Neutrophil (primary cell): ENCODE data around the gene SHH.

Experiments
- H3K27ac ChIP-seq: fragments of 200-600 bp; sonication (generic); 2 replicates; pipeline ENCODE4 v1.5.1; 2016; ENCODE audit warnings: mild to moderate bottlenecking, moderate library complexity
- H3K27me3 ChIP-seq: fragments of 200-600 bp; sonication (generic); 2 replicates; pipeline ENCODE4 v1.6.0; 2016; ENCODE audit warnings: mild to moderate bottlenecking
- H3K36me3 ChIP-seq: fragments of 200-600 bp; sonication (generic); 2 replicates; pipeline ENCODE4 v1.5.1; 2017
- H3K4me1 ChIP-seq, 2 experiments: fragments of 200-600 bp in 1 of 2; sonication (generic) in 1 of 2; 1 replicate in 1 of 2; 2 replicates in 1 of 2; pipeline versions ENCODE4 v1.5.1 to v1.6.1; 2013 to 2016; ENCODE audit warnings: low read depth in 1 of 2, low read length in 1 of 2, mild to moderate bottlenecking in 1 of 2, moderate library complexity in 1 of 2; ENCODE audit not compliant: control insufficient read depth in 1 of 2, insufficient read depth in 1 of 2
- H3K4me3 ChIP-seq, 2 experiments: fragments of 200-600 bp in 1 of 2; sonication (generic) in 1 of 2; 1 replicate in 1 of 2; 2 replicates in 1 of 2; pipeline ENCODE4 v1.5.1; 2013 to 2016; ENCODE audit warnings: low read depth in 1 of 2, low read length in 1 of 2, mild to moderate bottlenecking in 1 of 2, moderate library complexity in 1 of 2
- H3K9me3 ChIP-seq: fragments of 200-600 bp; sonication (generic); 2 replicates; pipeline ENCODE4 v1.5.1; 2016
- CTCF ChIP-seq: fragments of 200-600 bp; sonication (generic); IDR thresholded peaks from 2 replicates; pipeline ENCODE4 v1.5.1; 2016; ENCODE audit warnings: antibody characterized with exemption

The SHH gene

DNA sequence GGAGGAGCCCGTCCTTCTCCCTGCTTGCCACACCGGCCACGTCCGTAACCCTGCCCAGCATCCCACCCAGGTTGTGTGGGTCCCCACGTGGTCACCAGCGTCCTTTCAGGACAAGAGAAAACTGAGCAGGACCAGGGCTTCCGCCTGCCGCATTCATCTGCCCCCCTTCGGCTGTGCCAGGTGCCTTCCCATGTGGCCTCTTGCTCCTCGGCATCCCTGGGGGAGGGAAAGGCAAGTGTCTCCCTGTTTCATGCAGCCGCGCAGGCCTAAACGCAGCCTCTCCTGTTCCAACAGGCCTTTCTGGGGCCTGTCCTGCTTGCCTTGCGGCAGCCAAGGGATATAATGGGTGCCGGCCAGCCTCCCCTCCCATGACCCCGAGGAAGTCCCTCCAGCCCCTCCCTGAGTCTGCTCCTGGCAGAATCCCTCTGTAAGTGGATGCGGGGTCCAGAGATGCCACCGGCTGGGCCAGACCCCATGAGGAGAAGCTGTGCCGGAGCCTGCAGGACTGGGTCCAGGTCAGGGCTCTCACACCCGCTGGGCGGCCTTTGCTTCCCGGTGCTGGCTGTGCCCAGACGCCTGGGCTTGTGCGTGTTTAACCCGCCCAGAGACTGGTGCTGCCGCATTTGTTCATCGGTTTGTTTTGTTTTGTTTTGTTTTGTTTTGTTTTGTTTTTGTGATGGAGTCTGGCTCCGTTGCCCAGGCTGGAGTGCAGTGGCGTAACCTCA, 23.1 kb downstream of the SHH start:
- Histone ChIP-seq H3K27ac (no peak overlapping the region), H3K4me3 (no peak overlapping the region), H3K36me3 (peaks cover 14% of the 10 kb centered on the region), H3K9me3 (no peaks in the 10 kb centered on the region), H3K4me1 (peaks cover 0 to 7% of the 10 kb centered on the region in 2 experiments), H3K27me3 (peaks cover 64% of the 10 kb centered on the region)
- no peak for TF ChIP-seq CTCF

DNA sequence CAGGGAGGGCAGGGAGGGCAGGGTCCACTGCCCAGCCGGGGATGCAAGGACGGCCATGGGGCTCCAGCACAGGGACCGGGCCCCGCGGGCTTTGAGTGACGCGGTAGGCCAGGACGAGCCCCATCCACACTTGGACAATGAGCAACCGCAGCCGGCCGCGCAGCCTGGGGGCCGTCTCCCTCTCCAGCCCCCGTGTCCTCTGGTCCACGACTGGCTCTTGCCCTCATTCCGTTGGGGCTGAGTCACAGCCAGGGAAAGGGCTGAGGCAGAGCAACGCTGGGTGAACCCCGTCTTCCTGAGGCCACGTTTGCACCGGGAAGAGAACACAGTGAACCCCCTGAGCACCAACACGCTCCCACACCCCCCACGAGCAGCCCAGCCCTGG, 23.7 kb downstream of the SHH start:
- no peak overlapping the region for H3K27ac ChIP-seq
- peaks cover 18% of the 10 kb centered on the region for H3K36me3 ChIP-seq
- no peak overlapping the region for H3K4me3 ChIP-seq
- no peak for TF ChIP-seq CTCF
- peaks cover 62% of the 10 kb centered on the region for H3K27me3 ChIP-seq
- no peaks in the 10 kb centered on the region for H3K9me3 ChIP-seq
- peaks cover 0 to 7% of the 10 kb centered on the region in 2 experiments for H3K4me1 ChIP-seq

GRCh38 chr7:155787171-155787851, 25.0 kb downstream of the SHH start:
- no peak overlapping the region for H3K4me3 ChIP-seq
- H3K9me3 ChIP-seq: no peaks in the 10 kb centered on the region
- no peak for TF ChIP-seq CTCF
- H3K27me3 ChIP-seq: peaks cover 62% of the 10 kb centered on the region
- no peak overlapping the region for H3K27ac ChIP-seq
- peaks cover 30% of the 10 kb centered on the region for H3K36me3 ChIP-seq
- H3K4me1 ChIP-seq: peaks cover 0 to 7% of the 10 kb centered on the region in 2 experiments

DNA sequence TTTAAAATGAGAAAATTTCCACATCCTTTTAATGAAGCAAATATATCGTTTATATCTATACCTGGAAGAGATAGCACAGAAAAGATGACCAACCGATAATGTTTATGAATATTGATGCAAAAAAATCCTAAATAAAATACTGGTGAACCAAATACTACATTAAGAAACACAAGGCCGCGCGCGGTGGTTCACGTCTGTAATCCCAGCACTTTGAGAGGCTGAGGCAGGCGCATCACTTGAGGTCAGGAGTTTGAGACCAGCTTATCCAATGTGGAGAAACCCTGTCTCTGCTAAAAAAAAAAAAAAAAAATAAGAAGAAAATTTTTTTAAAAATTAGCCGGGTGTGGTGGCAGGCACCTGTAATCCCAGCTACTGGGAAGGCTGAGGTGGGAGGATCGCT, 25.8 kb downstream of the SHH start:
- H3K27me3 ChIP-seq: peaks cover 59% of the 10 kb centered on the region
- no peak for TF ChIP-seq CTCF
- H3K27ac ChIP-seq: no peak overlapping the region
- peaks cover 39% of the 10 kb centered on the region for H3K36me3 ChIP-seq
- H3K4me1 ChIP-seq: peaks cover 0 to 7% of the 10 kb centered on the region in 2 experiments
- no peak overlapping the region for H3K4me3 ChIP-seq
- H3K9me3 ChIP-seq: no peaks in the 10 kb centered on the region

- Histone ChIP-seq H3K27ac (no peak overlapping the region), H3K4me1 (peaks cover 0 to 7% of the 10 kb centered on the region in 2 experiments), H3K4me3 (no peak overlapping the region), H3K36me3 (peaks cover 48% of the 10 kb centered on the region), H3K27me3 (peaks cover 50% of the 10 kb centered on the region), H3K9me3 (no peaks in the 10 kb centered on the region)
- no peak for TF ChIP-seq CTCF
Observed at GRCh38 chr7:155785536-155785935, 26.7 kb downstream of the SHH start.
